HCT116 (cell line): ENCODE measurements around the gene SLC9C2. TPM values are rescaled to one million over a fixed set of nuclear protein-coding genes. Genes with fewer than 3 reads are reported as not detected.
A peak's percentile ranks its signal among the peaks of the same experiment; 100 is the strongest.

ENCODE experiments used
- ATAC-seq: fragments of 200-7000 bp; cut with Tn5 transposase; 2 replicates; pipeline ENCODE4 v1.9.1; 2020; ENCODE audit warnings: mild to moderate bottlenecking, moderate library complexity
- BruUV-seq: library from RNA; stranded (reverse); fragments of 400-500 nt; replicated peaks from 2 replicates; lab custom pipeline; 2021; lab: Mats Ljungman, UMichigan
- CTCF ChIA-PET: fragments of 300-600 bp; sonication (Branson Sonifier 250); formaldehyde crosslinking; loops from one replicate; lab custom pipeline; 2021; ENCODE audit warnings: antibody characterized with exemption; lab: Charles Lee
- POLR2A ChIA-PET: fragments of 300-600, 350-600 bp; sonication (Branson Sonifier 250); formaldehyde crosslinking; loops from one replicate; lab custom pipeline; 2021; ENCODE audit warnings: antibody characterized with exemption; lab: Charles Lee
- RAD21 ChIA-PET, 2 experiments: fragments of 300-600 bp; sonication (Branson Sonifier 250); formaldehyde crosslinking; loops; one replicate each; lab custom pipeline; 2023; ENCODE audit warnings: low total read pairs in 2 of 2; ENCODE audit not compliant: uncharacterized antibody in 2 of 2, unreplicated experiment in 2 of 2, low non-redundant PET in 1 of 2; lab: Charles Lee
- DNase-seq: peaks from one replicate; pipeline ENCODE4 v3.0.0-alpha.2; 2010; ENCODE audit warnings: low read depth, low spot score
- H2AFZ ChIP-seq: fragments of 200-600 bp; shearing (Covaris generic), sonication (generic); 2 replicates; pipeline ENCODE4 v1.6.1; 2017; ENCODE audit warnings: low read depth, mixed run types, mixed read lengths, antibody characterized with exemption, low read length; ENCODE audit not compliant: poor library complexity, severe bottlenecking
- H3K27ac ChIP-seq: 2 replicates; pipeline ENCODE4 v1.5.1; 2012; ENCODE audit warnings: low read depth, low read length
- H3K27me3 ChIP-seq: fragments of 200-600 bp; sonication (generic); 2 replicates; pipeline ENCODE4 v1.6.1; 2016; ENCODE audit warnings: mixed run types, low read length, mixed read lengths; ENCODE audit not compliant: insufficient read depth
- H3K36me3 ChIP-seq, 2 experiments: fragments of 200-500 bp in 1 of 2; fragments of 200-600 bp in 1 of 2; sonication (Bioruptor generic) in 1 of 2; sonication (generic) in 1 of 2; 2 replicates each; pipeline versions ENCODE4 v1.5.1 to v1.6.1; 2014 to 2016; ENCODE audit warnings: low read length in 2 of 2, inconsistent platforms in 1 of 2, mixed read lengths in 1 of 2, mixed run types in 1 of 2; ENCODE audit not compliant: insufficient read depth in 2 of 2, control insufficient read depth in 1 of 2
- H3K4me1 ChIP-seq, 2 experiments: fragments of 200-600 bp in 1 of 2; sonication (generic) in 1 of 2; 2 replicates each; pipeline versions ENCODE4 v1.5.1 to v1.6.1; 2012 to 2017; ENCODE audit warnings: low read length in 2 of 2, inconsistent platforms in 1 of 2, mild to moderate bottlenecking in 1 of 2, mixed read lengths in 1 of 2, mixed run types in 1 of 2, moderate library complexity in 1 of 2; ENCODE audit not compliant: insufficient read depth in 2 of 2, control insufficient read depth in 1 of 2
- H3K4me2 ChIP-seq: fragments of 200-600 bp; sonication (generic); 2 replicates; pipeline ENCODE4 v1.6.1; 2017; ENCODE audit warnings: mixed run types, low read length, mixed read lengths
- H3K4me3 ChIP-seq, 2 experiments: fragments of 200-600 bp in 1 of 2; sonication (generic) in 1 of 2; replicated peaks in 1 of 2; 2 replicates each; pipeline ENCODE4 v1.5.1; 2011 to 2016; ENCODE audit warnings: low read length in 2 of 2, control low read depth in 1 of 2, low read depth in 1 of 2, mild to moderate bottlenecking in 1 of 2, mixed read lengths in 1 of 2, mixed run types in 1 of 2
- H3K79me2 ChIP-seq: fragments of 200-600 bp; sonication (generic); 2 replicates; pipeline ENCODE4 v1.6.1; 2017; ENCODE audit warnings: mild to moderate bottlenecking, mixed run types, low read length, moderate library complexity, mixed read lengths; ENCODE audit not compliant: insufficient read depth
- H3K9ac ChIP-seq: fragments of 200-600 bp; sonication (generic); 2 replicates; pipeline ENCODE4 v1.6.1; 2016; ENCODE audit warnings: low read length, mixed read lengths
- H3K9me2 ChIP-seq: fragments of 200-600 bp; sonication (generic), shearing (Covaris generic); 2 replicates; pipeline ENCODE4 v1.6.1; 2017; ENCODE audit warnings: mixed run types, mild to moderate bottlenecking, moderate library complexity; ENCODE audit not compliant: insufficient read depth
- H3K9me3 ChIP-seq, 2 experiments: fragments of 200-500 bp in 1 of 2; fragments of 200-600 bp in 1 of 2; sonication (Bioruptor generic) in 1 of 2; sonication (generic) in 1 of 2; 2 replicates each; pipeline ENCODE4 v1.6.1; 2014 to 2017; ENCODE audit warnings: low read length in 2 of 2, mixed read lengths in 2 of 2, inconsistent platforms in 1 of 2, low read depth in 1 of 2, mild to moderate bottlenecking in 1 of 2, mixed run types in 1 of 2, moderate library complexity in 1 of 2; ENCODE audit not compliant: control insufficient read depth in 1 of 2, insufficient read depth in 1 of 2
- H4K20me1 ChIP-seq: fragments of 200-600 bp; sonication (generic), shearing (Covaris generic); 2 replicates; pipeline ENCODE4 v1.6.1; 2017; ENCODE audit warnings: mixed run types, mild to moderate bottlenecking, moderate library complexity; ENCODE audit not compliant: insufficient read depth
- CEBPB ChIP-seq: IDR thresholded peaks from 2 replicates; pipeline ENCODE4 v1.6.1; 2012; ENCODE audit warnings: low read depth
- EGR1 ChIP-seq: IDR thresholded peaks from 2 replicates; pipeline ENCODE4 v1.6.1; 2012; ENCODE audit warnings: low read depth
- ELF1 ChIP-seq: IDR thresholded peaks from 2 replicates; pipeline ENCODE4 v1.6.1; 2012; ENCODE audit warnings: low read depth, borderline replicate concordance
- FOSL1 ChIP-seq: IDR thresholded peaks from 2 replicates; pipeline ENCODE4 v1.6.1; 2012; ENCODE audit warnings: low read depth
- JUND ChIP-seq: IDR thresholded peaks from 2 replicates; pipeline ENCODE4 v1.6.1; 2012
- POLR2A ChIP-seq: IDR thresholded peaks from 2 replicates; pipeline ENCODE4 v1.7.0; 2011; ENCODE audit warnings: borderline replicate concordance; ENCODE audit not compliant: insufficient read depth, insufficient read length; ENCODE audit errors: extremely low read depth
- RAD21 ChIP-seq: IDR thresholded peaks from 2 replicates; pipeline ENCODE4 v1.6.1; 2012; ENCODE audit warnings: low read depth, mild to moderate bottlenecking
- SIN3A ChIP-seq: IDR thresholded peaks from 2 replicates; pipeline ENCODE4 v1.6.1; 2012; ENCODE audit warnings: low read depth
- TCF7L2 ChIP-seq: IDR thresholded peaks from 2 replicates; pipeline ENCODE4 v1.7.0; 2011; ENCODE audit warnings: borderline replicate concordance, inconsistent platforms; ENCODE audit not compliant: insufficient read depth, insufficient read length; ENCODE audit errors: extremely low read depth
- YY1 ChIP-seq: IDR thresholded peaks from 2 replicates; pipeline ENCODE4 v1.6.1; 2011; ENCODE audit warnings: low read length, low read depth, moderate library complexity, mild to moderate bottlenecking; ENCODE audit not compliant: insufficient replicate concordance; ENCODE audit errors: extremely low read depth
- ZFX ChIP-seq: fragments of 450-650 bp; IDR thresholded peaks from 2 replicates; pipeline ENCODE4 v1.6.1; 2017
- ZNF274 ChIP-seq: fragments of 200-500 bp; sonication (Bioruptor generic); IDR thresholded peaks from 2 replicates; pipeline ENCODE4 v1.6.1; 2014; ENCODE audit warnings: mild to moderate bottlenecking, low read depth, low read length, inconsistent platforms
- intact Hi-C: fragments of 100-400 bp; cut with micrococcal nuclease; formaldehyde crosslinking; loops from 2 replicates; pipeline ENCODE4 v1.10.0; 2022
- total RNA-seq: library from RNA; stranded (reverse); gene quantifications from one replicate; pipeline ENCODE4 v1.2.1, GENCODE V29; 2021; ENCODE audit not compliant: unreplicated experiment
- TF ChIP-seq, protein P1 (sequence below): IDR thresholded peaks from 2 replicates; pipeline ENCODE4 v1.6.1; 2011; ENCODE audit warnings: mild to moderate bottlenecking, low read length, moderate library complexity; ENCODE audit not compliant: insufficient replicate concordance; ENCODE audit errors: extremely low read depth
- TF ChIP-seq, protein P2 (sequence below): IDR thresholded peaks from 2 replicates; pipeline ENCODE4 v1.6.1; 2012
- TF ChIP-seq, protein P3 (sequence below), 3 experiments: fragments of 200-600 bp in 1 of 3; sonication (generic) in 1 of 3; IDR thresholded peaks in 2 of 3; conservative IDR thresholded peaks in 1 of 3; 2 replicates each; pipeline ENCODE4 v1.5.1; 2012 to 2017; ENCODE audit warnings: low read depth in 2 of 3, low read length in 2 of 3, antibody characterized with exemption in 1 of 3, borderline replicate concordance in 1 of 3, control low read depth in 1 of 3, mild to moderate bottlenecking in 1 of 3, mixed read lengths in 1 of 3, mixed run types in 1 of 3, moderate library complexity in 1 of 3; ENCODE audit not compliant: insufficient read depth in 1 of 3

The SLC9C2 gene
- total RNA-seq, 1 experiment from 2014 or later: not detected

DNA sequence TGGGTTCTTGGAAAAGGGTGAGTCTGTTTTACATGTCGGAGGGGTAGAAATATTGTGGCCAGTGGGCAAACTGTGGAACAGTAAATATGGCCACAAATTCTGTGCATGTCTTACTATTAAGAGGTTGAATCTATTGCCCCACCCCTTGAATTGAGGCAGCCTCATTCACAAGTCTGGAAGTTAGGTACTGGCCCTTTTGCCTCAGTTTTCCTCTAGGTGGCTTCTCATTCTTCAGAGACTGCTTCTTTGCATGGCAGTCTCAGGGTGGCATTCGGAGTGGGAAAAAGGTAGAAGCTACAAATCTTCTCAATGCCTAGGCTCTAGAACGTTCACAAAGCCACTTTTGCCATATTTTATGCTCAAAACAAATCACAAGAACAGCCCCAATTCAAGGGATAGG, 57.2 kb downstream of the SLC9C2 start:
- BruUV-seq: no TSS peak
- ATAC-seq: peak; percentile 70
- no peaks in the 10 kb centered on the region for H3K27me3 ChIP-seq

GRCh38 chr1:173536223-173536622, 66.6 kb downstream of the SLC9C2 start:
- no peak overlapping the region for H3K9ac ChIP-seq
- no peaks in the 10 kb centered on the region for H3K36me3 ChIP-seq
- intact Hi-C loops: no loop called here
- BruUV-seq: no TSS peak
- H3K79me2 ChIP-seq: no peaks in the 10 kb centered on the region
- peaks cover 6% of the 10 kb centered on the region; the same call in 1 of the 2 replicates for H3K9me2 ChIP-seq
- H3K4me3 ChIP-seq: no peak overlapping the region
- H3K27ac ChIP-seq: no peak overlapping the region
- H3K9me3 ChIP-seq: no peaks in the 10 kb centered on the region
- no peaks in the 10 kb centered on the region for H3K4me1 ChIP-seq
- no peaks in the 10 kb centered on the region for H3K27me3 ChIP-seq
- ChIA-PET CTCF (no interaction called here), POLR2A (no interaction called here), RAD21 (no interaction called here)
- H3K4me2 ChIP-seq: no peak overlapping the region
- no peak for DNase-seq
- ATAC-seq: no peak
- no peak overlapping the region for H2AFZ ChIP-seq
- H4K20me1 ChIP-seq: no peaks in the 10 kb centered on the region
- no peak for TF ChIP-seq ZFX
- TF ChIP-seq, protein P1, sequence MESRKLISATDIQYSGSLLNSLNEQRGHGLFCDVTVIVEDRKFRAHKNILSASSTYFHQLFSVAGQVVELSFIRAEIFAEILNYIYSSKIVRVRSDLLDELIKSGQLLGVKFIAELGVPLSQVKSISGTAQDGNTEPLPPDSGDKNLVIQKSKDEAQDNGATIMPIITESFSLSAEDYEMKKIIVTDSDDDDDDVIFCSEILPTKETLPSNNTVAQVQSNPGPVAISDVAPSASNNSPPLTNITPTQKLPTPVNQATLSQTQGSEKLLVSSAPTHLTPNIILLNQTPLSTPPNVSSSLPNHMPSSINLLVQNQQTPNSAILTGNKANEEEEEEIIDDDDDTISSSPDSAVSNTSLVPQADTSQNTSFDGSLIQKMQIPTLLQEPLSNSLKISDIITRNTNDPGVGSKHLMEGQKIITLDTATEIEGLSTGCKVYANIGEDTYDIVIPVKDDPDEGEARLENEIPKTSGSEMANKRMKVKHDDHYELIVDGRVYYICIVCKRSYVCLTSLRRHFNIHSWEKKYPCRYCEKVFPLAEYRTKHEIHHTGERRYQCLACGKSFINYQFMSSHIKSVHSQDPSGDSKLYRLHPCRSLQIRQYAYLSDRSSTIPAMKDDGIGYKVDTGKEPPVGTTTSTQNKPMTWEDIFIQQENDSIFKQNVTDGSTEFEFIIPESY: no peak
- TF ChIP-seq YY1: no peak
- TF ChIP-seq POLR2A: no peak
- no peak for TF ChIP-seq JUND
- TF ChIP-seq ZNF274: no peak
- no peak for TF ChIP-seq SIN3A
- no peak for TF ChIP-seq FOSL1
- TF ChIP-seq, protein P2, sequence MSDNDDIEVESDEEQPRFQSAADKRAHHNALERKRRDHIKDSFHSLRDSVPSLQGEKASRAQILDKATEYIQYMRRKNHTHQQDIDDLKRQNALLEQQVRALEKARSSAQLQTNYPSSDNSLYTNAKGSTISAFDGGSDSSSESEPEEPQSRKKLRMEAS: no peak
- TF ChIP-seq EGR1: no peak
- TF ChIP-seq CEBPB: no peak
- TF ChIP-seq ELF1: no peak

More for the DNA sequence above, 57.2 kb downstream of the SLC9C2 start:
- intact Hi-C loops: no loop called here
- ChIA-PET CTCF (no interaction called here), RAD21 (no interaction called here), POLR2A (no interaction called here)
- Histone ChIP-seq H3K4me2 (no peak overlapping the region), H3K4me1 (no peaks in the 10 kb centered on the region), H3K79me2 (no peaks in the 10 kb centered on the region), H2AFZ (peak overlapping the region; percentile 66), H3K27ac (no peak overlapping the region), H3K9me2 (no peaks in the 10 kb centered on the region), H4K20me1 (no peaks in the 10 kb centered on the region), H3K36me3 (no peaks in the 10 kb centered on the region), H3K9me3 (no peaks in the 10 kb centered on the region), H3K4me3 (no peak overlapping the region), H3K9ac (no peak overlapping the region)
- TF ChIP-seq, protein P2: no peak
- TF ChIP-seq EGR1 (no peak), RAD21 (0 out of 2 replicates have a peak, but pooled peaks have one; percentile 16), YY1 (no peak), ELF1 (no peak), TCF7L2 (no peak)
- TF ChIP-seq, protein P3, sequence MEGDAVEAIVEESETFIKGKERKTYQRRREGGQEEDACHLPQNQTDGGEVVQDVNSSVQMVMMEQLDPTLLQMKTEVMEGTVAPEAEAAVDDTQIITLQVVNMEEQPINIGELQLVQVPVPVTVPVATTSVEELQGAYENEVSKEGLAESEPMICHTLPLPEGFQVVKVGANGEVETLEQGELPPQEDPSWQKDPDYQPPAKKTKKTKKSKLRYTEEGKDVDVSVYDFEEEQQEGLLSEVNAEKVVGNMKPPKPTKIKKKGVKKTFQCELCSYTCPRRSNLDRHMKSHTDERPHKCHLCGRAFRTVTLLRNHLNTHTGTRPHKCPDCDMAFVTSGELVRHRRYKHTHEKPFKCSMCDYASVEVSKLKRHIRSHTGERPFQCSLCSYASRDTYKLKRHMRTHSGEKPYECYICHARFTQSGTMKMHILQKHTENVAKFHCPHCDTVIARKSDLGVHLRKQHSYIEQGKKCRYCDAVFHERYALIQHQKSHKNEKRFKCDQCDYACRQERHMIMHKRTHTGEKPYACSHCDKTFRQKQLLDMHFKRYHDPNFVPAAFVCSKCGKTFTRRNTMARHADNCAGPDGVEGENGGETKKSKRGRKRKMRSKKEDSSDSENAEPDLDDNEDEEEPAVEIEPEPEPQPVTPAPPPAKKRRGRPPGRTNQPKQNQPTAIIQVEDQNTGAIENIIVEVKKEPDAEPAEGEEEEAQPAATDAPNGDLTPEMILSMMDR (IDR thresholded peaks at IDR 0.05 in 2 of 3, conservative IDR thresholded peaks at IDR 0.05 in 1 of 3; ENCODE audit: borderline replicate concordance in 1 of 3, insufficient read depth in 1 of 3, low read depth in 2 of 3, low read length in 2 of 3): peak in 2 of 3 experiments; percentile 22 to 26; a peak in 2 of 6 replicates
- DNase-seq: no peak
